Keratinocyte (primary cell): ENCODE data around the gene MRS2. TPM values are rescaled to one million over a fixed set of nuclear protein-coding genes. Genes with fewer than 3 reads are reported as not detected.

Experiments used
- DNase-seq: peaks from one replicate; pipeline ENCODE4 v3.0.0-alpha.2; 2011; ENCODE audit warnings: low read depth, missing footprints, low spot score
- FAIRE-seq: peaks from 2 replicates; lab custom pipeline; 2011; peaks lifted over from hg19 to GRCh38; lab: Jason Lieb, UNC
- H2AFZ ChIP-seq: 2 replicates; pipeline ENCODE4 v1.6.0; 2012; ENCODE audit warnings: low read length, control low read depth, inconsistent platforms; ENCODE audit not compliant: control insufficient read depth
- H3K27ac ChIP-seq: 2 replicates; pipeline ENCODE4 v1.5.1; 2011; ENCODE audit warnings: low read length; ENCODE audit not compliant: control insufficient read depth, insufficient read depth
- H3K27me3 ChIP-seq: 3 replicates; pipeline ENCODE4 v1.6.0; 2011; ENCODE audit warnings: low read length; ENCODE audit not compliant: control insufficient read depth, insufficient read depth; ENCODE audit errors: extremely low read depth
- H3K36me3 ChIP-seq, 2 experiments: 2 replicates in 1 of 2; 3 replicates in 1 of 2; pipeline ENCODE4 v1.5.1; 2011; ENCODE audit warnings: low read length in 2 of 2, mild to moderate bottlenecking in 1 of 2; ENCODE audit not compliant: control insufficient read depth in 2 of 2, insufficient read depth in 2 of 2; ENCODE audit errors: extremely low read depth in 1 of 2
- H3K4me1 ChIP-seq: 3 replicates; pipeline ENCODE4 v1.5.1; 2011; ENCODE audit warnings: low read length; ENCODE audit not compliant: control insufficient read depth, insufficient read depth; ENCODE audit errors: extremely low read depth
- H3K4me2 ChIP-seq: 3 replicates; pipeline ENCODE4 v1.6.0; 2011; ENCODE audit warnings: low read depth, low read length; ENCODE audit not compliant: control insufficient read depth, insufficient read depth; ENCODE audit errors: extremely low read depth
- H3K4me3 ChIP-seq, 3 experiments: fragments of 200-600 bp in 1 of 3; sonication (generic) in 1 of 3; 2 replicates in 2 of 3; 3 replicates in 1 of 3; pipeline ENCODE4 v1.5.1; 2011 to 2016; ENCODE audit warnings: low read length in 3 of 3, mild to moderate bottlenecking in 3 of 3, control low read depth in 2 of 3, inconsistent platforms in 1 of 3, low read depth in 1 of 3, mixed read lengths in 1 of 3, mixed run types in 1 of 3, moderate library complexity in 1 of 3; ENCODE audit not compliant: control insufficient read depth in 2 of 3, insufficient read depth in 2 of 3; ENCODE audit errors: extremely low read depth in 1 of 3
- H3K79me2 ChIP-seq: 2 replicates; pipeline ENCODE4 v1.6.0; 2012; ENCODE audit warnings: low read length; ENCODE audit not compliant: control insufficient read depth, insufficient read depth
- H3K9ac ChIP-seq: 3 replicates; pipeline ENCODE4 v1.6.0; 2011; ENCODE audit warnings: low read length; ENCODE audit not compliant: control insufficient read depth, insufficient read depth; ENCODE audit errors: extremely low read depth
- H3K9me1 ChIP-seq: 3 replicates; pipeline ENCODE4 v1.6.0; 2011; ENCODE audit warnings: low read length; ENCODE audit not compliant: control insufficient read depth, insufficient read depth; ENCODE audit errors: extremely low read depth
- H3K9me3 ChIP-seq: 2 replicates; pipeline ENCODE4 v1.5.1; 2012; ENCODE audit warnings: low read depth, low read length; ENCODE audit not compliant: control insufficient read depth
- H4K20me1 ChIP-seq: 3 replicates; pipeline ENCODE4 v1.6.0; 2011; ENCODE audit warnings: low read length; ENCODE audit not compliant: control insufficient read depth, insufficient read depth; ENCODE audit errors: extremely low read depth
- EZH2 ChIP-seq: IDR thresholded peaks from one replicate; pipeline ENCODE4 v1.6.1; 2012; ENCODE audit warnings: inconsistent platforms, mild to moderate bottlenecking, low read length, moderate library complexity
- dilution Hi-C: fragments of 300-500 bp; cut with MboI; formaldehyde crosslinking; loops from one replicate; pipeline ENCODE4 v1.7.0; 2020; ENCODE audit warnings: low sequenced_read_pairs; ENCODE audit not compliant: extremely low pct_ligation_motif_present
- polyA plus RNA-seq, 5 experiments: library from polyadenylated mRNA; depleted of rRNA in 3 of 5; stranded (reverse) in 3 of 5; stranded (forward) in 1 of 5; unstranded in 1 of 5; fragments of >200 nt; gene quantifications; 1 replicate in 1 of 5; 2 replicates in 3 of 5; 3 replicates in 1 of 5; pipeline versions ENCODE4 v1.2.1 to v1.2.3, GENCODE V29; 2011 to 2012; ENCODE audit warnings: missing spikeins in 2 of 5, low read depth in 1 of 5, low replicate concordance in 1 of 5
- TF ChIP-seq, protein P1 (sequence below), 3 experiments: IDR thresholded peaks in 1 of 3; conservative IDR thresholded peaks in 1 of 3; optimal IDR thresholded peaks in 1 of 3; 2 replicates in 2 of 3; 3 replicates in 1 of 3; pipeline versions ENCODE3 to v1.5.1; 2011; ENCODE audit warnings: low read length in 3 of 3, mild to moderate bottlenecking in 3 of 3, moderate library complexity in 2 of 3, control low read depth in 1 of 3, inconsistent platforms in 1 of 3; ENCODE audit not compliant: insufficient read depth in 2 of 3; ENCODE audit errors: extremely low read depth in 1 of 3

Gene MRS2
- polyA plus RNA-seq, 1 donor (not counting 4 experiments of a cell fraction or from before 2014, with no cell fraction given) = 26.9 TPM

DNA sequence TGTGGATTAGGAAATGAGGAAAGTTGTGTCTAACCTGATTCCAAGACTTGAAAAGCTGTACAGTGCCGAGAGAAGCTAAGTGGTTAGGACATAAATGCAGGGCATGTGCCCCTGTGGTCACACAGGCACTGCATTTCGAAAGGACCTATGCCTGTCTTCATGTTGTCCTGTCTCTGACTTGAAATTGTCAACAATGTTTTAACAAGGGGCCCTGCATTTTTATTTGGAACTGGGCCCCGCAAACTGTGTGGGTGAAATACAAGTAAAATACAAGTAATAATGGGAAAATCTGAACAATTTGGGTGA, 38.8 kb downstream of the MRS2 start:
- Histone ChIP-seq H4K20me1 (no peaks in the 10 kb centered on the region), H3K4me1 (no peaks in the 10 kb centered on the region), H2AFZ (no peak overlapping the region), H3K27me3 (no peaks in the 10 kb centered on the region), H3K36me3 (no peaks in the 10 kb centered on the region), H3K27ac (no peak overlapping the region), H3K4me2 (no peak overlapping the region), H3K79me2 (no peaks in the 10 kb centered on the region), H3K9me1 (no peaks in the 10 kb centered on the region), H3K4me3 (no peak overlapping the region), H3K9me3 (no peaks in the 10 kb centered on the region), H3K9ac (no peak overlapping the region)
- FAIRE-seq (no peak), DNase-seq (no peak)
- TF ChIP-seq EZH2 = no peak
- TF ChIP-seq, protein P1, sequence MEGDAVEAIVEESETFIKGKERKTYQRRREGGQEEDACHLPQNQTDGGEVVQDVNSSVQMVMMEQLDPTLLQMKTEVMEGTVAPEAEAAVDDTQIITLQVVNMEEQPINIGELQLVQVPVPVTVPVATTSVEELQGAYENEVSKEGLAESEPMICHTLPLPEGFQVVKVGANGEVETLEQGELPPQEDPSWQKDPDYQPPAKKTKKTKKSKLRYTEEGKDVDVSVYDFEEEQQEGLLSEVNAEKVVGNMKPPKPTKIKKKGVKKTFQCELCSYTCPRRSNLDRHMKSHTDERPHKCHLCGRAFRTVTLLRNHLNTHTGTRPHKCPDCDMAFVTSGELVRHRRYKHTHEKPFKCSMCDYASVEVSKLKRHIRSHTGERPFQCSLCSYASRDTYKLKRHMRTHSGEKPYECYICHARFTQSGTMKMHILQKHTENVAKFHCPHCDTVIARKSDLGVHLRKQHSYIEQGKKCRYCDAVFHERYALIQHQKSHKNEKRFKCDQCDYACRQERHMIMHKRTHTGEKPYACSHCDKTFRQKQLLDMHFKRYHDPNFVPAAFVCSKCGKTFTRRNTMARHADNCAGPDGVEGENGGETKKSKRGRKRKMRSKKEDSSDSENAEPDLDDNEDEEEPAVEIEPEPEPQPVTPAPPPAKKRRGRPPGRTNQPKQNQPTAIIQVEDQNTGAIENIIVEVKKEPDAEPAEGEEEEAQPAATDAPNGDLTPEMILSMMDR (optimal IDR thresholded peaks at IDR 0.05 in 1 of 3, IDR thresholded peaks at IDR 0.05 in 1 of 3, conservative IDR thresholded peaks at IDR 0.05 in 1 of 3; ENCODE audit: extremely low read depth in 1 of 3, insufficient read depth in 2 of 3, low read length in 3 of 3) = no peak
- dilution Hi-C loops = no loop called here

DNA sequence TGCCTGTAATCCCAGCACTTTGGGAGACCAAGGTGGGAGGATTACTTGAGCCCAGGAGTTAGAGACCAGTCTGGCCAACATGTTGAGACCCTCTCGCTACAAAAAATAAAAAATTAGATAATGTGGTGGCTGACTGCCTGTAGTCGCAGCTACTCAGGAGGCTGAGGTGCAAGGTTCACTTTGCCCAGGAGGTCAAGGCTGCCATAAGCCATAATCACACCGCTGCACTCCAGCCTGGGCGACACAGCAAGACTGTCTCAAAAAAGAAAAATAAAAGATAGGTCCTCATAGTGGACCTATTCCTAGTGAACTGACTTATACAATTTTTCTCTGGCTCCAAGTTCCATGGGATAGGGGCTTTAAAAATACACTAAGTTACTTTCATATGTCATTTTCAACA, 41.9 kb downstream of the MRS2 start:
- dilution Hi-C loops = no loop called here
- no peaks in the 10 kb centered on the region for H3K27me3 ChIP-seq
- FAIRE-seq (no peak), DNase-seq (no peak)
- H3K9me3 ChIP-seq = no peaks in the 10 kb centered on the region
- H3K4me1 ChIP-seq = no peaks in the 10 kb centered on the region
- no peak for TF ChIP-seq EZH2
- TF ChIP-seq, protein P1 (optimal IDR thresholded peaks at IDR 0.05 in 1 of 3, IDR thresholded peaks at IDR 0.05 in 1 of 3, conservative IDR thresholded peaks at IDR 0.05 in 1 of 3; ENCODE audit: extremely low read depth in 1 of 3, insufficient read depth in 2 of 3, low read length in 3 of 3) = no peak
- H3K9ac ChIP-seq = no peak overlapping the region
- H3K4me2 ChIP-seq = no peak overlapping the region
- H3K9me1 ChIP-seq = no peaks in the 10 kb centered on the region
- H3K27ac ChIP-seq = no peak overlapping the region
- H4K20me1 ChIP-seq = no peaks in the 10 kb centered on the region
- no peak overlapping the region for H3K4me3 ChIP-seq
- H3K36me3 ChIP-seq = no peaks in the 10 kb centered on the region
- H2AFZ ChIP-seq = no peak overlapping the region
- no peaks in the 10 kb centered on the region for H3K79me2 ChIP-seq
